Spleen (tissue), 7 donors: ENCODE results near the gene MCTP1.

Experiments
- CTCF ChIP-seq, 11 experiments: fragments of 200-600 bp in 7 of 11; fragments of 450-650 bp in 4 of 11; sonication (generic) in 4 of 11; IDR thresholded peaks in 8 of 11; conservative IDR thresholded peaks in 3 of 11; 1 replicate in 7 of 11; 2 replicates in 4 of 11; pipeline versions ENCODE4 v1.4.0 to v1.8.0; 2016 to 2021; ENCODE audit warnings: antibody characterized with exemption in 11 of 11, inconsistent platforms in 4 of 11, mild to moderate bottlenecking in 1 of 11
- POLR2A ChIP-seq, 3 donors: fragments of 450-650 bp; IDR thresholded peaks; one replicate each; pipeline ENCODE4 v1.5.1; 2017; ENCODE audit warnings: antibody characterized with exemption in 3 of 3, mild to moderate bottlenecking in 1 of 3
- POLR2AphosphoS5 ChIP-seq, 3 donors: sonication (generic); formaldehyde crosslinking; IDR thresholded peaks; one replicate each; pipeline ENCODE4 v1.5.1; 2017; ENCODE audit warnings: antibody characterized with exemption in 3 of 3
- donor health status: DM: no; HTN: no; CAD: no; lungs with moderate emphysema.
- donor health status: DM: no; HTN: no; CAD: no.
- donor health status: DM: no; HTN: no; CAD: no.

DNA sequence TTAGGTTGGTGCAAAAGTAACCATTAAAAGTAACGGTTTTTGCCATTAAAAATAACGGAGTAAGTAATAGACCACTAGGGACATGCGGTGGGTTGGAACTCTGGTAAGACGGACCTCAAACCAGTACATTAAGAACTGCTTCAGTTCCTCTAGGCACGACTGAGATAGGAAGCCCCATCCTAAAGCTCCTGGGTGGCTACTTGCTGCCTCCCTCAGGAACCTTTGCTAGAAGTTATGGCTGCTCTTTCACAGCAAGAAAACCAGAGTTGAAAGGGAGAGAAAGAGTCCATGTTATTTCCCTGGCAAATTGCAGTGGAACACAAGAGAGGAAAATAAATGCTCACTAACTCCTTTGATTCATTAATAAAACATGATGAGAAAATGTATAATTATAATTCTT, 47.6 kb downstream of the MCTP1 start:
- TF ChIP-seq CTCF (IDR thresholded peaks at IDR 0.05 in 8 of 11, conservative IDR thresholded peaks at IDR 0.05 in 3 of 11) (no peak), POLR2AphosphoS5 (IDR thresholded peaks at IDR 0.05) (no peak), POLR2A (IDR thresholded peaks at IDR 0.05) (no peak)
